Measurements from ENCODE around the gene ACSF3.

DNA sequence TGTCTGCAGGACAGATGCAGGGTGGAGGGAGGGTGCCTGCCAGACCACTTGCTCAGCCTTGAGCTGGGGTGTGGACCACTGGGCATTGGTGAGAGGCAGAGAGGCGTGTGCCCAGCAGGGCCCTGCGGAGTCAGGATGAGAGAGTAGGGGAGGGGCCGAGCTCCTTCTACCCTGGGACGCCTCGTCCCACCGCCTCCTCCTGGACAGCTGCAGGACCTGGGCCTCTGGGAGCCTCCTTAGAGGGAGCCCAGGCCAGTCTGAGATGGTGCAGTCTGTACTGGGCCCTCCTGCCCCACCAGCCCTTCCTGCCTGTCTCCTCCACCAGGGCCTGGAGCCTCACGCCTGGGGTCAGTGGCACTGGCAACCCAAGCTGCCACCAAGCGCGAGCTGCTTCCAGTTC lies 35.9 kb upstream of the ACSF3 start:
- TF ChIP-seq, protein P1, sequence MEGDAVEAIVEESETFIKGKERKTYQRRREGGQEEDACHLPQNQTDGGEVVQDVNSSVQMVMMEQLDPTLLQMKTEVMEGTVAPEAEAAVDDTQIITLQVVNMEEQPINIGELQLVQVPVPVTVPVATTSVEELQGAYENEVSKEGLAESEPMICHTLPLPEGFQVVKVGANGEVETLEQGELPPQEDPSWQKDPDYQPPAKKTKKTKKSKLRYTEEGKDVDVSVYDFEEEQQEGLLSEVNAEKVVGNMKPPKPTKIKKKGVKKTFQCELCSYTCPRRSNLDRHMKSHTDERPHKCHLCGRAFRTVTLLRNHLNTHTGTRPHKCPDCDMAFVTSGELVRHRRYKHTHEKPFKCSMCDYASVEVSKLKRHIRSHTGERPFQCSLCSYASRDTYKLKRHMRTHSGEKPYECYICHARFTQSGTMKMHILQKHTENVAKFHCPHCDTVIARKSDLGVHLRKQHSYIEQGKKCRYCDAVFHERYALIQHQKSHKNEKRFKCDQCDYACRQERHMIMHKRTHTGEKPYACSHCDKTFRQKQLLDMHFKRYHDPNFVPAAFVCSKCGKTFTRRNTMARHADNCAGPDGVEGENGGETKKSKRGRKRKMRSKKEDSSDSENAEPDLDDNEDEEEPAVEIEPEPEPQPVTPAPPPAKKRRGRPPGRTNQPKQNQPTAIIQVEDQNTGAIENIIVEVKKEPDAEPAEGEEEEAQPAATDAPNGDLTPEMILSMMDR (conservative IDR thresholded peaks at IDR 0.05 in 1 of 2, IDR thresholded peaks at IDR 0.05 in 1 of 2; ENCODE audit: low read depth in 1 of 2, low read length in 2 of 2), result no peak
- no peak for TF ChIP-seq EZH2 (IDR thresholded peaks at IDR 0.05; ENCODE audit: low read length, missing control alignments)

All from fibroblast of lung (primary cell).